PC-3 (cell line): ENCODE results near the gene TTC24. TPM values are rescaled to one million over a fixed set of nuclear protein-coding genes. Genes with fewer than 3 reads are reported as not detected.

Source experiments
- ATAC-seq: fragments of 200-7000 bp; cut with Tn5 transposase; 2 replicates; pipeline ENCODE4 v1.9.1; 2020; ENCODE audit warnings: mild to moderate bottlenecking, moderate library complexity
- BruUV-seq: library from RNA; stranded (reverse); fragments of 400-500 nt; replicated peaks from 2 replicates; lab custom pipeline; 2021; lab: Mats Ljungman, UMichigan
- CTCF ChIA-PET: fragments of 300-600 bp; sonication (Branson Sonifier 250); formaldehyde crosslinking; loops from one replicate; lab custom pipeline; 2022; ENCODE audit warnings: antibody characterized with exemption; lab: Charles Lee
- POLR2A ChIA-PET: fragments of 300-600 bp; sonication (Branson Sonifier 250); formaldehyde crosslinking; loops from one replicate; lab custom pipeline; 2022; ENCODE audit warnings: antibody characterized with exemption; ENCODE audit not compliant: unreplicated experiment; lab: Charles Lee
- DNase-seq: peaks from one replicate; pipeline ENCODE4 v3.0.0-alpha.2; 2015
- H2AFZ ChIP-seq: fragments of 300-600 bp; sonication (generic); 2 replicates; pipeline ENCODE4 v1.6.0; 2016; ENCODE audit warnings: antibody characterized with exemption, low read length
- H3F3A ChIP-seq: fragments of 300-600 bp; sonication (generic); one replicate; pipeline ENCODE4 v1.6.0; 2017; ENCODE audit warnings: antibody characterized with exemption, low read length, control low read depth, mild to moderate bottlenecking; ENCODE audit not compliant: unreplicated experiment
- H3K27ac ChIP-seq: fragments of 300-600 bp; sonication (generic); 2 replicates; pipeline ENCODE4 v1.5.1; 2016; ENCODE audit warnings: mild to moderate bottlenecking, low read length
- H3K27me3 ChIP-seq: fragments of 300-600 bp; sonication (generic); 2 replicates; pipeline ENCODE4 v1.6.1; 2016; ENCODE audit warnings: low read length, mixed read lengths
- H3K36me3 ChIP-seq: fragments of 300-600 bp; sonication (generic); 2 replicates; pipeline ENCODE4 v1.6.1; 2016; ENCODE audit warnings: low read depth, mixed run types, low read length, mixed read lengths
- H3K4me1 ChIP-seq: fragments of 300-600 bp; sonication (generic); 2 replicates; pipeline ENCODE4 v1.5.1; 2016; ENCODE audit warnings: low read length; ENCODE audit not compliant: insufficient read depth
- H3K4me2 ChIP-seq: fragments of 300-600 bp; sonication (generic); 2 replicates; pipeline ENCODE4 v1.6.0; 2016; ENCODE audit warnings: low read length
- H3K4me3 ChIP-seq: fragments of 300-600 bp; sonication (generic); 2 replicates; pipeline ENCODE4 v1.5.1; 2016; ENCODE audit warnings: mild to moderate bottlenecking, low read length, mixed read lengths
- H3K79me2 ChIP-seq: fragments of 300-600 bp; sonication (generic); 2 replicates; pipeline ENCODE4 v1.6.1; 2017; ENCODE audit warnings: low read length, mixed read lengths
- H3K9ac ChIP-seq: fragments of 300-600 bp; sonication (generic); 2 replicates; pipeline ENCODE4 v1.6.0; 2016; ENCODE audit warnings: mild to moderate bottlenecking, low read length
- H3K9me2 ChIP-seq: fragments of 300-600 bp; sonication (generic); replicated peaks from 2 replicates; pipeline ENCODE4 v1.6.1; 2016; ENCODE audit warnings: mixed run types, low read length, mixed read lengths
- H3K9me3 ChIP-seq: fragments of 300-600 bp; sonication (generic); 2 replicates; pipeline ENCODE4 v1.6.1; 2016; ENCODE audit warnings: low read length, mixed read lengths
- H4K20me1 ChIP-seq: fragments of 300-600 bp; sonication (generic); 2 replicates; pipeline ENCODE4 v1.6.1; 2016; ENCODE audit warnings: low read length, mixed read lengths
- CTCF ChIP-seq: fragments of 300-600 bp; sonication (generic); conservative IDR thresholded peaks from 2 replicates; pipeline ENCODE4 v1.5.1; 2017; ENCODE audit warnings: antibody characterized with exemption, low read depth, mild to moderate bottlenecking, low read length
- EZH2 ChIP-seq: fragments of 300-600 bp; sonication (generic); IDR thresholded peaks from one replicate; pipeline ENCODE4 v1.6.1; 2017; ENCODE audit warnings: antibody characterized with exemption, mild to moderate bottlenecking, low read length; ENCODE audit not compliant: unreplicated experiment
- EZH2phosphoT487 ChIP-seq: fragments of 300-600 bp; sonication (generic); IDR thresholded peaks from 2 replicates; pipeline ENCODE4 v1.6.1; 2018; ENCODE audit warnings: mild to moderate bottlenecking, antibody characterized with exemption, low read length, borderline replicate concordance
- intact Hi-C: fragments of 100-400 bp; cut with micrococcal nuclease; formaldehyde crosslinking; loops from 2 replicates; pipeline ENCODE4 v1.9.0; 2023
- total RNA-seq: library from RNA; depleted of rRNA; stranded (reverse); fragments of >200 nt; gene quantifications from 2 replicates; pipeline ENCODE4 v1.2.3, GENCODE V29; 2014

The TTC24 gene
- total RNA-seq, 1 experiment from 2014 or later = not detected

GRCh38 chr1:156612666-156613065, 33.1 kb downstream of the TTC24 start:
- Histone ChIP-seq H3K27ac (no peak overlapping the region), H3K9me2 (no peaks in the 10 kb centered on the region), H3K4me3 (no peak overlapping the region), H3K9me3 (no peaks in the 10 kb centered on the region), H3K79me2 (no peaks in the 10 kb centered on the region), H3K4me1 (peaks cover 7% of the 10 kb centered on the region), H2AFZ (no peak overlapping the region), H3K9ac (no peak overlapping the region), H3K4me2 (no peak overlapping the region), H3F3A (no peaks in the 10 kb centered on the region), H4K20me1 (no peaks in the 10 kb centered on the region), H3K27me3 (peaks cover 7% of the 10 kb centered on the region), H3K36me3 (no peaks in the 10 kb centered on the region)
- ATAC-seq = no peak
- intact Hi-C loops = no loop called here
- ChIA-PET CTCF (no interaction called here), POLR2A (interaction anchor here (0.6 kb wide), 1 partner anchor 128 kb away, joined by 3 read pairs; the partner anchor contains the start of gene MRPL24)
- no TSS peak for BruUV-seq
- no peak for DNase-seq
- TF ChIP-seq CTCF (no peak), EZH2 (no peak), EZH2phosphoT487 (no peak)

GRCh38 chr1:156615946-156616345, 36.4 kb downstream of the TTC24 start:
- no peaks in the 10 kb centered on the region for H3K9me3 ChIP-seq
- H4K20me1 ChIP-seq = no peaks in the 10 kb centered on the region
- POLR2A ChIA-PET = no interaction called here
- no peaks in the 10 kb centered on the region for H3K9me2 ChIP-seq
- CTCF ChIA-PET = no interaction called here
- no peak for TF ChIP-seq EZH2
- no peak for TF ChIP-seq CTCF
- TF ChIP-seq EZH2phosphoT487 = no peak
- intact Hi-C loops = no loop called here
- H3K79me2 ChIP-seq = no peaks in the 10 kb centered on the region
- no peaks in the 10 kb centered on the region for H3K36me3 ChIP-seq
- no peak for DNase-seq
- peaks cover 7% of the 10 kb centered on the region for H3K4me1 ChIP-seq
- H3K9ac ChIP-seq = no peak overlapping the region
- peaks cover 17% of the 10 kb centered on the region for H3K27me3 ChIP-seq
- H2AFZ ChIP-seq = 0 out of 2 replicates have a peak overlapping the region, but pooled peaks have one; percentile 13
- H3F3A ChIP-seq = no peaks in the 10 kb centered on the region
- BruUV-seq = no TSS peak
- H3K4me2 ChIP-seq = peak overlapping the region; percentile 47
- no peak overlapping the region for H3K4me3 ChIP-seq
- H3K27ac ChIP-seq = no peak overlapping the region
- ATAC-seq = no peak

GRCh38 chr1:156616463-156616862, 36.9 kb downstream of the TTC24 start:
- no TSS peak for BruUV-seq
- TF ChIP-seq EZH2phosphoT487 = no peak
- TF ChIP-seq CTCF = no peak
- TF ChIP-seq EZH2 = no peak
- no peaks in the 10 kb centered on the region for H4K20me1 ChIP-seq
- no peaks in the 10 kb centered on the region for H3K9me3 ChIP-seq
- DNase-seq (peak; percentile 52), ATAC-seq (peak; percentile 42; the same call in 1 of the 2 replicates)
- 0 out of 2 replicates have a peak overlapping the region, but pooled peaks have one; percentile 13 for H2AFZ ChIP-seq
- H3K36me3 ChIP-seq = no peaks in the 10 kb centered on the region
- H3K27me3 ChIP-seq = peaks cover 17% of the 10 kb centered on the region
- ChIA-PET CTCF (interaction anchor here (0.6 kb wide), 2 partner anchors 8 to 38 kb away, joined by 3 to 8 read pairs; no protein-coding TSS in a partner anchor), POLR2A (no interaction called here)
- H3K4me2 ChIP-seq = peak overlapping the region; percentile 47
- H3K9me2 ChIP-seq = no peaks in the 10 kb centered on the region
- H3K79me2 ChIP-seq = no peaks in the 10 kb centered on the region
- no peak overlapping the region for H3K4me3 ChIP-seq
- peaks cover 7% of the 10 kb centered on the region for H3K4me1 ChIP-seq
- no peak overlapping the region for H3K9ac ChIP-seq
- intact Hi-C loops = no loop called here
- H3K27ac ChIP-seq = no peak overlapping the region
- no peaks in the 10 kb centered on the region for H3F3A ChIP-seq
